22Rv1 (cell line): ENCODE results near the gene HOTAIR.

ENCODE experiments used
- ZFX ChIP-seq: fragments of 450-650 bp; IDR thresholded peaks from 2 replicates; pipeline ENCODE4 v1.6.1; 2017; ENCODE audit warnings: antibody characterized with exemption, borderline replicate concordance
- TF ChIP-seq, protein P1 (sequence below): fragments of 450-650 bp; IDR thresholded peaks from 2 replicates; pipeline ENCODE4 v1.5.1; 2017; ENCODE audit warnings: mild to moderate bottlenecking

DNA sequence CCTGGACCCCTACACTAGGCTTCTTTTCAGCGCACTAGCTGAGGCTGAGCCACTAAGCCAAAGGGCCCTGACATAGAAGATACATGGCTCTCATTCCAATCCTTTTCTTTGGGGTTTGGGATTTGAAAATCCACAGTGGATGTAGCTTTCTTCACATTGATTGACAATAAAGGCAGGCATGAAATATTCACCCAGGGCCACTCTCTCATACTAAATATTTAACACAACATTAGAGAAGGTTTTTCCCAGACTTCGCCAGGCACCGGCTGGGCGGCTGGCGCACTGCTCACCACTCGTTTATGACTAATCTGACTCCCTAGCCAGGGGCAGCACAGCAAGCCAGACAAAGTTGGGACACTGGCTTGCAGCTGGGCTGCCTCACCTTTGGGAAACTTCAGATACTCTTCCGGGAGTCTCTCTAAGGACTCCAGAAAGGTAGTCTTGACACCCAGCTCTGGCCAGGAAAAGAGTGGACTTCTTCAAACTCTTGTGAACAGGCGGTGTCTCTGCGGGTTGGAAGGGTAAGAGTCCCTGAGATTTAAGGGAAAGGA lies 2.5 kb downstream of the HOTAIR start:
- TF ChIP-seq, protein P1, sequence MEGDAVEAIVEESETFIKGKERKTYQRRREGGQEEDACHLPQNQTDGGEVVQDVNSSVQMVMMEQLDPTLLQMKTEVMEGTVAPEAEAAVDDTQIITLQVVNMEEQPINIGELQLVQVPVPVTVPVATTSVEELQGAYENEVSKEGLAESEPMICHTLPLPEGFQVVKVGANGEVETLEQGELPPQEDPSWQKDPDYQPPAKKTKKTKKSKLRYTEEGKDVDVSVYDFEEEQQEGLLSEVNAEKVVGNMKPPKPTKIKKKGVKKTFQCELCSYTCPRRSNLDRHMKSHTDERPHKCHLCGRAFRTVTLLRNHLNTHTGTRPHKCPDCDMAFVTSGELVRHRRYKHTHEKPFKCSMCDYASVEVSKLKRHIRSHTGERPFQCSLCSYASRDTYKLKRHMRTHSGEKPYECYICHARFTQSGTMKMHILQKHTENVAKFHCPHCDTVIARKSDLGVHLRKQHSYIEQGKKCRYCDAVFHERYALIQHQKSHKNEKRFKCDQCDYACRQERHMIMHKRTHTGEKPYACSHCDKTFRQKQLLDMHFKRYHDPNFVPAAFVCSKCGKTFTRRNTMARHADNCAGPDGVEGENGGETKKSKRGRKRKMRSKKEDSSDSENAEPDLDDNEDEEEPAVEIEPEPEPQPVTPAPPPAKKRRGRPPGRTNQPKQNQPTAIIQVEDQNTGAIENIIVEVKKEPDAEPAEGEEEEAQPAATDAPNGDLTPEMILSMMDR, result no peak
- no peak for TF ChIP-seq ZFX
